8988T (cell line): ENCODE results near the gene JMJD4.

Source experiments
- DNase-seq: peaks from one replicate; pipeline ENCODE4 v3.0.0; 2011

Gene JMJD4, protein sequence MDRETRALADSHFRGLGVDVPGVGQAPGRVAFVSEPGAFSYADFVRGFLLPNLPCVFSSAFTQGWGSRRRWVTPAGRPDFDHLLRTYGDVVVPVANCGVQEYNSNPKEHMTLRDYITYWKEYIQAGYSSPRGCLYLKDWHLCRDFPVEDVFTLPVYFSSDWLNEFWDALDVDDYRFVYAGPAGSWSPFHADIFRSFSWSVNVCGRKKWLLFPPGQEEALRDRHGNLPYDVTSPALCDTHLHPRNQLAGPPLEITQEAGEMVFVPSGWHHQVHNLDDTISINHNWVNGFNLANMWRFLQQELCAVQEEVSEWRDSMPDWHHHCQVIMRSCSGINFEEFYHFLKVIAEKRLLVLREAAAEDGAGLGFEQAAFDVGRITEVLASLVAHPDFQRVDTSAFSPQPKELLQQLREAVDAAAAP

DNA sequence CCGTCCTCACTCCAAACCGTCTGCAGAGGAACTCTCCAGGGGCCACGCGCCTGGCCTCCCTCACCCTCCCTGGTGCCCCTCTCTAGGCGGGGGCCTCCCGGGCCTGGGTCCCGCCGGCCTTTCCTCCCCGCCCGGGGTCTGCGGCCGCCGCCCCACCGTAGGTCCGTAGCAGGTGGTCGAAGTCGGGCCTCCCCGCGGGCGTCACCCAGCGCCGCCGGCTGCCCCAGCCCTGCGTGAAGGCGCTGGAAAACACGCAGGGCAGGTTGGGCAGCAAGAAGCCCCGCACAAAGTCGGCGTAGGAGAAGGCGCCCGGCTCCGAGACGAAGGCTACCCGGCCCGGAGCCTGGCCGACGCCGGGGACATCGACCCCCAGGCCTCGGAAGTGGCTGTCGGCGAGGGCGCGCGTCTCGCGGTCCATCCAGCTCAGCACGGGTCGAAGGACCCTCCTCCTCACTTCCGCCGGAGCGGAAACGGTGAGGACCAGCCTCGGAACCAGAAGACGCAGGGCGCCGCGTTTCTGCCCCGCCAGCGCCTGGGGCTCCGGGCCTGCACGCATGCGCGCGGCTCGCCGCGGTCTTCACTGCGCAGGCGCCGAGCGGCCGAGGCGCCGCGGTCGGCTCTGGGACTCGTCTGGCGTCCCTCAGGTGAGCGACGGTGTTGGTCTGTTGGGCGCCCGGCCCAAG lies at the start of gene JMJD4, which contains the start of gene SNAP47:
Gene JMJD4, minus strand, starts transcription at position 447 of the 683 bp plus-strand sequence. Its CDS starts 29 bp downstream, at position 418.
Gene SNAP47, plus strand, starts transcription at position 580 of the 683 bp plus-strand sequence. CDS start 12,302 bp downstream, outside the sequence.
- peak; percentile 96 for DNase-seq

DNA sequence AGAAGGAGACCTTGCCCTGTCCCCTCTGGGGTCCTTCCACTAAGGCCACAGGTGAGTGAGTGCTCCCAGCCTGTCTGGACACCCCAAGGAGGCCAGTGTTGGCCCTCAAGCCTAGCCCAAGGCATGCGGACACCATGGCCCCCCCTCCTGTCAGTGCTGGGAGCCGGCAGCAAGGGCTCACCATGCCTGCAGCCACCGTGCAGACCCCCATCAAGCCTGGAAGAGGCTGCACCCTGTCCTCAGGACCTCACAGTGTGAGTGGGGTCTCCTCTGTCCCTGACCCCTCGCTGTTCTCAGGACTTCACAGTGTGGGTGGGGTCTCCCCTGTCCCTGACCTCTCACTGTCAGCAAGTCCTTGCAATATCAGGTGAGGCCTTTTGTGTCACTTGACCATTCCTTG lies 47.1 kb upstream of the JMJD4 start:
- no peak for DNase-seq

DNA sequence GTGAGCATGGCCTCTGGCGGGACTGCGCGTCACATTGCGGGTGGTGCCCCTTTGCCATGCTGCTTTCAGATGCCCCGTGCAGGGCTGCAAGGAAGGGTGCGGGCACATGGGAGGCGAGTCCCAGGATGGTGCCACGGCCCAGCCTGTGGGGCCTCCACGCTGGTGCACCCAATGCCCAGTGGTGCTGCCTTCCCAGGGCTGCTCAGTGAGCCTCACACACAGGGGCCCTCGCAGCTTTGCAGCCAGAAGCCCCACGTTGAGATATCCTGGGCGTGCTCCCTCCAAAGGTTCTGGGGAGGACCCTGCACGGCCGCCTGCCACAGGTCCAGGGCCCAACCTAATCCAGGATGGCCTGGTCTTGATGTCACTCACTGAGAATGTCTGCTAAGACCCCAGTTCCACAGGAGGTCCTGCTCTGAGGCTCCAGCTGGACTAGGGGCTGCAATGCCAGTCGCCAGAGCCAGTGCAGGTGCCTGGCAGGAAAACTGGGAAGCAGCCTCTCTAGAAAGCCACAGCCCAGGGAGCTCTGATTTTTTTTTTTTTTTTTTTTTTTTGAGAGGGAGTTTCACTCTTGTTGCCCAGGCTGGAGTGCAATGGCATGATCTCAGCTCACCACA lies 46.3 kb upstream of the JMJD4 start:
- DNase-seq: no peak

DNA sequence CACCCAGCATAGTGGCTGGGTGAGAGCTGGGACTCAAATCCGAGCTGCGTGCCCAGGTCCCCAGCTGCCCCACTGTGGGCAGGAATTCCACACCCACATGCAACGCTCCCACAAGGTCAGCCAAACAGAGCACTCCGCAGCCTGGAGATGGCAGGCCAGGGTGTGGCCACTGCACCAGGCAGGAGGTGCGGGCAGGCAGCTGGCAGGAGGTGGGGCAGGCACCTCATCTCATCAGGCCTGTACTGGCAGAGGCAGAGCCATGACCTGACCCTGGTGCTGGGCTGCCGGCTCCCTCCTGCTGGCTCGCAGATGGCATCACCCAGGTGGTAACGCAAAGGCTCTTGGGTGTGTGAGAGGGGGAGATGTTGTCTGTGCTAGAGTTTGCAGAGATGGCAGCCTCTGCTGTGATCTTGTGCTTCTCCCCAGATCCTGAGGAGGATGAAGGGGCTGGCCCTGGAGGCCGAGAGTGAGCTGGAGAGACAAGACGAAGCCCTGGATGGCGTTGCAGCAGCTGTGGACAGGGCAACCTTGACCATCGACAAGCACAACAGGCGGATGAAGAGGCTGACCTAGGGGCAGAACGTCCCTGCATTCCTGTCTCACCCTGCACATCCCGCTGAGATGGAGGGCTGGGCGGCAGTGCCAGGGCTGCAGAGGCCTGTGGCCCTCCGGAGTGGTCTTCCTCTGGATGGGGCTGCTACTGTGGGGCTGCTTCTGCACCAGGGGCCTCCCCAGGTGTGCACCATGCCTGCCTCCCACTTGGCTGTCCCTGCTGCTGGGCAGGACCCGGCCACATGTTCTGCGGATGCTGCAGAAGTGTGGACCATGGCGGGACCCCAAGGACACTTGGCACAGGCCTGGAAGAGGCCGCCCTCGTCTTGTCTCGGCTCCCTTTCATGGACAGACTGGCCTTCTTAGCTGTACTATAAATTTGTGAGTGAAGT lies 45.3 kb upstream of the JMJD4 start:
- DNase-seq: peak; percentile 8

DNA sequence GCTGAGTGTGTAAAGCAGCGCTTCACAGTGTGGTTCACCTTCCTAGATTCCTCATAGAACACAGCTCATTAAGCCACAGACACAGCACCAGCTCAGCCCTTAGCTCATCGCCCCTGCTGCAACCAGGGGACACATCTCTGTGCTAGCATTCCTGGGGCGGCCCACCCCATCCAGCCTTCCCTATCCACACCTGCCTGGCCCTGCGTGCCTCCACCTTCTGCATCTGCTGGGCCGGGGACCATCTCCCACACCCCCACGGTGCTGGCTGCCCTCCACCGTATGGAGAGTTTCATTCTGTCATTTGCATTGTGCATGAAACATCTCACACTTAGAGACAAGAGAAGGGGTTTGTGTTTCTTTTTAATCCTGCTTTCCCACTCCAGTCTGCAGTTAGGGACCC lies 44.6 kb upstream of the JMJD4 start:
- no peak for DNase-seq

DNA sequence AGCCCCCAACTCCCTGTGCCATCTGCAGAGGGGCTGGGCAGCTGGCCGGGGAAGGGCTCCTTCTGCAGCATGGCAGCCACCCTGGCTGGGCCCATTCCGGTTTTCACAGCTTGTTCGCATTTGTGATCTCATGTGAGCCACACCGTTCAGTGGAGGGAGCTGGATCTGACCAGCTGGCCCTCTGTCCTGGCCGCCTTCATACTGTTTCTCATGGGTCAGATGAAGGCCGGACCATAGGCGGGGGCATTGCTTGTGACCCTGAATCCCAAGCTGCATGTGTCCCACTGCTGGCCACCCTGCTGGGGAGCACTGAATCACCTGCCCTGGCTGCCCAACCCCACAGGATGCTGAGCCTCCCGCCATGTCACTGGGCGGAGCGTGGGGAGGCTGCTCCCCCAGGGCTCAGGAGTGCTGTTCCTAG lies 43.9 kb upstream of the JMJD4 start:
- DNase-seq: no peak

DNA sequence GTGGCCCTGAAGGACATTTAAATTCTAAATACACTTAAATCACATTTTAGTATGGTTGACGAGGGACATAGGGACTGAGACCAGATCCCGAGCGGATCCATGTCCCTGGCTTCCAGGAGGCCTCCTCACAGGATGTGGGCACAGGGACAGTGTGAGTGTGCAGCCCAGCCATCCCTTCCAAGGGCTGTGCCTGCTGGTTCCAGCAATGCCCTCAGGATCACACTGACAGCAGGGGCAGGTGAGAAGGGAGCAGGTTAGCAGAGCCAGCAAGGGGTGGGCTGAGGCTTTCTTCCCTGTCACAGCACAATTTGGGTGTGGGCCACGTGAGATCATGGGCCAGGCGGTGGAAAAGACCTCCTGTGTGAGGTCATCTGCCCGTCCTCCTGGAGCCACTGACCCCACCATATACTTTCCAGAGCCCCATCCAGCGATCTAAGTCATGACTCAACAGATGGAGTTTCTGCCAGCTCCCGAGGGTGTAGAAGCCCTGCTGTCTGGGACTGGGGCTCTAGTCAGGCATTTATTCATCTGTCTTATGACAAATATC lies 43.4 kb upstream of the JMJD4 start:
- no peak for DNase-seq

DNA sequence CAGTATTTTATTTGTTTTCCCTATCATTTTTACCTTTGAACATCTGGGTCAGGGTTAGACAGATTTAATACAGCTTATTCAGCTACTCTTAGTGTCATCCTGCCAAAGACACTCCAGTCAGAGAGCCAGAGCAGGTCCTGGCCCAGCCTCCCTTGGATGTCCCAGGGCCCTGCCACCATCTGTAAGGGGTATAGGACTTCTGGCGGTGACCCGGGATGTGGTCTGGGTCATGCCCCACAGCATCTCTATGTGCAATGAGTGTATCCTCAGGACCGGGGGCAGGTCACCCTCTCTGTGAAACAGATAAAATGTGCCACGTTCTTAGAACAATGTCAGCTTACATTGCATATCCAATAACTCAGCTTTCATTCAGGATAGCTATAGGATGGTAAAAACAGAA lies 42.5 kb upstream of the JMJD4 start:
- no peak for DNase-seq

DNA sequence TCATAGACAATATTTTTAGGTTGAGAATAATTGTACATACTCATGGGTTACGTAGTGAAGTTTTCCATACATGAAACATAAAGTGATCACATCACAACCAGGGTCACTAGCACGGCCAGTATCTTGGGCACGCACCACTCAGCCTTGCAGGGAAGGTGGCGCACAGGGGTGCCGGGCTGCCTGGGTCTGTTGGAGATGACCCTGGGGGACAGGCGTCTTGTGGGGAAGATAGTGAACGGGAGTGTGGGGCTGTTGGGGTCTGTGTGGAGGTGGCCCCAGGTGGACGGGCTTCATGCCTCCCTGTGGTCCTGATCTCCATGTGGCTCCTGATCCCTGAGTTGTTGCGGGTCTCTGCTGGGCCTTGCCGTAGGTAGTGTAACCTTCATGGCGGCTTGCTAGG lies 42.1 kb upstream of the JMJD4 start:
- no peak for DNase-seq

DNA sequence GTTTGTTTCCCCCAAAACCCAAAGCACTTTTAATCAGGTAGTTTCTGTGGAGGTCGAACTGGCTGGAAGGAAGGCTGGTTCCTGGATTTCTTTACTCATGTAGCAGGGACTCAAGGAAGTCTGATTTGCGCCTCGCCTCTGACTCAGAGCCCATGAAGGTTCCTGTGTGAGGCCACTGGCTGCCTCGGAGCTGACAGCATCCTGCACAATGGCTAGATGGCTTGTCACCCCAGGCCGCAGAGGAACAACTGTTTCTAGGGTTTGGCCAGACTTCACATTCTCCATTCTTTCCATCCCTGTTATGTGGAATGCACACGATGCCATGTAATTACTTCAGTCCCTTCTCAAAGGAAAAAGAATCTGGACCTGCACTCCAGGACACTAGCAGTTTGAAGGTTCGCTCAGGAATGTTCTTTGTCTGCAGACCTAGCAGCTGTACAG lies 41.2 kb upstream of the JMJD4 start:
- no peak for DNase-seq

DNA sequence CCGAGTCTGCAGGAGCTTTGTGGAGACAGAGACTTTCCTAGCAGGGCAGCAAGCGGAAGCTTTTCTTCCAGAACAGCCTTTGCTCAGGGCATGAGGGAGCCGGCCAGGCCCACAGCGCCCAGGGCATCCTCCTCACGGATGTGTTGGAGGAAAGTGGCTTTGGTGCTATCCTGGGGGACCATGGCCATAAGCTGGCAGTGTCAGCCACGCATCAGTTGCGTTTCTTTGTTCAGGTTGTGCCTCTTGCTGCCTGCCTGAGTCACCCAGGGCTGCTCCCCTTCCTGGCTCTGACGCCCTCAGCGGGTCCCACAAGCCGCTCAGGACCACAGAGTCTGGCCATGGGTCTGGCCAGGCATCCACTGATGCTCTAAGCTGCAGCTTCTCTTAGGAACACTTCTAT lies 40.7 kb upstream of the JMJD4 start:
- DNase-seq: no peak

DNA sequence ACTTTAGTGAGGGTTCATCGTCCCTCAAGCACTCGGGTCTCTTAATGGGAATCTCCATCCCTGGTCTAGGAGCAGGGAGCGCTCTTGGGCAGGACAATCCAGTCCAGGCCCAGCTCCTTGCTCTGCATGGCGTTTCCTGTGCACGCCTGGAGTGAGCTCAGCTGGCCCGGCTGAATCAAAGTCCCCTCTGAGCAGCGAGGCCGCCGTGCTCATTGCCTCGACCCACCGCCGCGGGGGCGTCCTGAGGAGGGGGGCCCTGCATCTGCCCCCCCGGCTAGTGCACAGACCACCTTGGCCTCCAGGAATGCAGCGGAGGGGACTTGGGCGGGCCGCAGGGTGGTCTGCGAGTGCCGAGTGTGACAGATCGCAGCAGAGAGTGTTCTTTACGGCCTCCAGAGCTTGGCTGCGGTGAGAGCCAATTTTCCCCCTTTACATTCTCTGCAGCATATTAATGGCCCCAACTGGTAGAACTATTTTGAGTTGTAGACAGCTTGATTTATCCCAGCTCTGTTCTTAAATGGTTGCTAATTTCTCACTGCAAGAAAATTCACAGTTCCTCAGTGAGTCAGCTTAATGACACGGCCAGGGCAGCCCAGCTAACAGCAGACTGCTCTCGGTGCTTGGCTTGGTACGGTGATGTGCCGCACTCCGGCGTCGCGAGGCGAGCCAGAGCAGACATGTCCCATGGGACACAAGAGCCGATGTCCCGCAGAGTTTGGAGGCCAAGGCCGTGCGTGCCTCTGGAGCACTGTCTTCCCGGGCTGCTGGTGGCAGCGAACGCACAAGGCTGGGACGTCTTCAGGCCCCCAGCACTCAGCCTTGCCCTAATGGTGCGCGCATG lies 39.9 kb upstream of the JMJD4 start:
- DNase-seq: no peak

DNA sequence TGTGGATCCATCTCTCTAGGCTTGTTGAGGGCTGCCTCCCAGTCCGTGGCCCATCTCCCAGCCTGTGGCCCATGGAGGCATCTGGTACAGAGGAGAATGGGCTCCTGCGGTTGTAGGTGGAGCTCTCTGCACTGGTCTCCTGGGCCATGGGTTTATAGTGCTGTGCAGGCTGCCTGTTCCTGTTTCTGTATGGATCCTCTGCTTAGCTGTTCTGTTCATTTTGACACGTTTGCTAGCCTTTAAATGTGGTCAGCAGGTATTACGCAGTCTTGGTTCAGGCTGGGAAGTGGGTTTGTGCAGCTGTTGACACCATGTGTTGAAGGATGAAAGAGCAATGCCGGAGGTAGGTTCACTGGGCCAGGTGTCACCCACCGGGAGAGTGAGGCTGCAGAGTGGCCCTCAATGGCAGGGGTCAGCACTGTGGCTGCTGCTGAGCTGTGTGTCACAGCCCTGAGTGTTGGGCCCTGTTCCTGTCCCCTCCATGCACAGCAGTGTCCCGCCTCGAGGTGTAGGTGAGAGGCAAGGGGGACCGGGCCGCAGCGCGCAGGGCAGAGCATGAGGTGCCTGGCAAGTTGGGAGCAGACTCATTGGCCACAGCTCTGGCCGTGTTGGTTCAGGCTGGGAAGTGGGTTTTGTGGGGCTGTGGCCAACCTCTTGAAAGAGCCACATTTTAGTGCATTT lies 39.1 kb upstream of the JMJD4 start:
- no peak for DNase-seq

DNA sequence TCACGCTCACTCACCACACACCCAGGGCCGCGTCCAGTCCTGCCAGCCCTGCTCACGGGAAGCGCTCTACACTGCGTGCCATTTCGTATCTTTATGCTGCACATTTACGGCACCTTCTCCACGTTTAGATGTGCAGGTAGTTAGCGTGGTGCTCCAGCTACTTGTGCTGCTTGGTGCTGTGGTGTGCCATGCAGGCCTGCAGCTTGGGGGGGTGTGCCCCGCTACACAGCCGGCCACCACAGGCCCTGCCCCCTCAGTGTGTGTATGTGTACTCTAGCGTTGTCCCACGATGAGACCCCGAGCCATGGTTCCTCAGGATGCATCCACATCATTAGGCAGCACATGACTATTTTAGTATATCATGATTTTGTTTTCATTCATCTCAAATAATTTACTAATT lies 38.5 kb upstream of the JMJD4 start:
- no peak for DNase-seq

DNA sequence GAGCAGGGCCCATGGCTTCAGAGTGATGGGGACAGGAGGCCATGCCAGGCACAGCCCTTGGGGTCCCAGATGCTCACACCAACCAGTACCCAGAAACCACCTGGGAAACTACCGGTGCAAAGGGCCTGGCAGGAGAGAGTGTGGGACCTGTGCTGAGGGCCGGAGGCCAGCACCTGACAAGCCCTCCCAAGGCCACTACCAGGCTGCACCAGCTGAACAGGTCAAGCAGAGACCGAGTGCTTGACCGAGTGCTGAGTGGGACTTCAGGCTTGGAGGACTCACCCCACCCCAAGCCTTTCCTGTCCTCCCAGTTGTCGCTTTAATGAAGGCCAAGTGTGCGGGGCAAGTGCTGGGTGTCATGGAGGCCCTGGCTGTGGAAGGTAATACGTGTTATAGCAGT lies 36.7 kb upstream of the JMJD4 start:
- DNase-seq: no peak

DNA sequence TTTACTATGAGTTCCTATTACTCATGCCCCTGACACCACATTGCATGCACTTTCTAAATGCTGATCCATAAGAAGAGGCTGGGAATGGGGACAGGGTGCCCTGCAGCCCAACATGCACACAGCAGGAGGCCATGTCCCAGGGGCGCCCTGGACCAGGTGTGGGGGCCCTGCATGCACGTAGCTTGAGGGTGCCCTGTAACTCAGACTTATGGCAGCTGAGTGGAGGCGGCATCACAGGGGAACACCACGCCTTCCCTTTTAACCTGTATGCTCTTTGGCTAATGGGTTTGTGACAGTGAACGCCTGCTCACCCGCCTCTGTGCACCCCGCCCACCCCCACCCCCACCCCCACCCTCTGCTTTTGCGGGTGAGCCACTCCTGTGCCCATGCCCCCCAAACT lies 36.2 kb upstream of the JMJD4 start:
- DNase-seq: no peak

DNA sequence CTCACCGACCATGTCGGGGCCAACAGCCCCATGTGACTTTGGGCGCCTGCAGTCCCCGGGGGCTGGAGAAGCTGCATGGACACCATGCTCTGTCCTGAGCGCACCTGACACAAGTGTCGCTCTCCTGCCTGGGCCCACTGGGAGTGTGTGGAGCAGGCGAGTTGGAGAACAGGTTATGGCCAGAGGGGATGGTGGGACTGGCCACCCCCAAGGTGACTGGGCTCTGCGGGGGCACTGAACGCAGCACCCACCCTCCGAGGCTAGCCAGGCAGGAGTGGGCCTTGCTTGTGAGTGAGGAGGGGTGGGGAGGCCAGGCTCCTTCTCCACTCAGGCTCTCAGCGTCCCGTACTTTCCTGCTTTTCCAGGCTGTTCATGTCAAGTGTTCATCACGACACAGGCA lies 35.7 kb upstream of the JMJD4 start:
- no peak for DNase-seq

DNA sequence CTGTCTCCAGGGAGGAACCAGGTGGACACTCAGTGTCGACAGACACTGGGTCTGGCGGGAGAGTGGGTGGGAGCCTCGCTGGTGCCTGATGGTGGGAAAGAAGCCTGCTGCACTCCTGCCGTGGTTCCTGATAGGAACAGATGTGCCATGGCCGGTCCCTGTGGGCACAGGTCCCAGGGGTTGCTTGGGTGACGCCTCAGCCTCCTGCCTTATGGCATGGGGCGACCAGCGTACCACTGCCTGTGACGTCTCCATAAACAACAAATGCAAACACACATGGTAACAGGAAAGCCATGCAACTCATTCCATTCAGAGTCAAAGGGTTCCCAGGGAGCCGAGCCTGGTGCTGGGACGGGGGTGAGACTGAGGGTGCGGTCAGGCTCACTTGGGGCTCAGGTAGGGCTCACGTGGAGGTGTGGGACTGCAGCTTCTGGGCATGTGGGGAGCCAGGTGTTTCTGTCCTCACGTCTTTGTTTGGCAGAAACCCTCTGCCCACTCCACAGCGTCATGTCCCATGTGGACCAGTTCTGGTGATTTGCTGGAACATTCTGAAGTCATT lies 34.9 kb upstream of the JMJD4 start:
- DNase-seq: no peak

DNA sequence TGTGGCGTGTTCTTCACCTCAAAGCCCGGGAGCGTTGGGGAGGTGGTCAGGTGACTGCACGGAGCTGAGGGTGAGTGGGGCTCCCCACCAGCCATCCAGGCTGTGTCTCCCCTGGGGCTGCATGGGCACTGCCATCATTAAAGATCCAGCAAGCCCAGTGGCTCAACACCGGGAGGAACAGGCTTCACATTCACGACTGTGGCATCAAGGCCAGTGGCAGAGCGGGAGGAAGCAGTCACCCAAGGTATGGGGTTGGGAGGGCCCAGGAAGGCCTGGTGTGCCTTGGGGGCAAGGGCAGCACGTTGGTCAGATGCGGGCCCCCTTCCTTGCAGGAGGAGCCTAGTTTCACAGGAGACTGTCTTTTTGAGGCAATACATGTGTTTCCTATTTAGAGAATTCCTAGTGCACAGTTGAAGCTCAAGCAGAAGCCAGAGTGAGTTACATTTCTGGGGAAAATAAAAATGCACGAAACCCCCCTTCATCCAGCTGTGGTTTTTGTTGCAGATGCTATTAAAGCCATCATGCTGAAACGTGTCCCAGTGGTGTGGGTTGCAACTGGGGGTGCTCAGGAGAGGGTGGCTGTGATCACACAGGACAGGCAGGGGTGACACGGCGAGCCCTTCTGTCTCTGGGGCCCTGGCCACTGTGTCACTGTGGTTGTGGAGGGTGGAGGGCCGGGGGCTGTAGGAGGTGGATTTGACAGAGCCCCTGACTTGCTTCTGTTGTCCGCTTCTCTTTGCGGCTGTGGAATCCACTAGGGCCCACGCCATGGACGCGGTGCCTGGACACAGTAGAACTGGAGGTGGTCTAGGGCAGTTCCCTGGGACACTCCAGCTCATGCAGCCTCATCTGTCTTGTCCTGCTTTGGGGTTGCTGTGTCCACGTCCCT lies 34.2 kb upstream of the JMJD4 start:
- no peak for DNase-seq
